Ovary (tissue), 9 donors: ENCODE measurements around the gene ERN1. TPM values are rescaled to one million over a fixed set of nuclear protein-coding genes. Genes with fewer than 3 reads are reported as not detected.
A peak's percentile ranks its signal among the peaks of the same experiment; 100 is the strongest.

Experiments
- DNase-seq, 5 donors: peaks; one replicate each; pipeline ENCODE4 v3.0.0-alpha.2; 2019 to 2020
- H3K27ac ChIP-seq, 2 donors: fragments of 200-600 bp; one replicate each; pipeline versions ENCODE4 v1.5.1 to v1.8.0; 2019 to 2022
- H3K27me3 ChIP-seq: fragments of 200-600 bp; one replicate; pipeline ENCODE4 v1.8.0; 2022
- H3K36me3 ChIP-seq: fragments of 200-600 bp; sonication (generic); one replicate; pipeline ENCODE4 v1.5.1; 2019
- H3K4me1 ChIP-seq: one replicate; pipeline ENCODE4 v1.8.1; 2013; ENCODE audit warnings: mild to moderate bottlenecking, moderate library complexity; ENCODE audit not compliant: insufficient read depth
- H3K4me3 ChIP-seq: fragments of 200-600 bp; sonication (generic); one replicate; pipeline ENCODE4 v1.5.1; 2017
- H3K9me3 ChIP-seq, 2 donors: fragments of 200-600 bp in 1 of 2; sonication (generic) in 1 of 2; one replicate each; pipeline versions ENCODE4 v1.5.1 to v1.8.1; 2013 to 2019; ENCODE audit warnings: mild to moderate bottlenecking in 1 of 2, moderate library complexity in 1 of 2
- EP300 ChIP-seq: sonication (generic); formaldehyde crosslinking; IDR thresholded peaks from one replicate; pipeline ENCODE4 v1.6.1; 2017; ENCODE audit warnings: antibody characterized with exemption
- POLR2A ChIP-seq: fragments of 450-650 bp; IDR thresholded peaks from one replicate; pipeline ENCODE4 v1.6.1; 2017; ENCODE audit warnings: antibody characterized with exemption, mild to moderate bottlenecking, moderate library complexity
- WGBS, 3 donors: extraction: QIAGEN DNeasy Blood & Tissue Kit in 1 of 3; methylation state at CpG; one replicate each; pipeline versions ENCODE4 v1.1.5 to v1.1.7; 2013 to 2017; 5-methylcytosine and 5-hydroxymethylcytosine counted together
- intact Hi-C, 4 donors: fragments of 100-400 bp; cut with DNase I; formaldehyde crosslinking; loops; one replicate each; pipeline versions ENCODE4 v1.11.0 to v1.15.1; 2022 to 2023
- polyA plus RNA-seq, 2 donors: library from polyadenylated mRNA; stranded (reverse); fragments of 200-250 nt in 1 of 2; fragments of 350-450 nt in 1 of 2; fragmentation: Illumina TruSeq in 1 of 2; extraction: RNeasy Lipid Tissue Mini Kit (QIAGEN cat#74804) in 1 of 2; gene quantifications; one replicate each; pipeline ENCODE4 v1.2.3, GENCODE V29; 2013 to 2014
- total RNA-seq, 7 donors: library from RNA; depleted of rRNA in 2 of 7; stranded (reverse); fragments of >200 nt in 2 of 7; fragmentation: NEBNext Ultra II Directional in 3 of 7; extraction: Animal tissue kit (Norgen Biotek cat#: 25700) in 3 of 7; gene quantifications; one replicate each; pipeline versions ENCODE4 v1.1.0 to v1.2.4, GENCODE V29; 2016 to 2023
- TF ChIP-seq, protein P1 (sequence below), 3 donors: fragments of 450-650 bp in 2 of 3; fragments of 200-600 bp in 1 of 3; IDR thresholded peaks; one replicate each; pipeline versions ENCODE4 v1.5.1 to v1.8.0; 2016 to 2022; ENCODE audit warnings: antibody characterized with exemption in 3 of 3, mild to moderate bottlenecking in 1 of 3
- donor health status: DM: no; HTN: no; CAD: no; lungs with moderate emphysema.
- donor health status: DM: no; HTN: no; CAD: no.
- donor health status: Bipolar disorder and iron deficiency.
- donor health status: DM: yes; HTN: yes; CAD: no.
- donor health status: DM: no; HTN: no; CAD: no.
- donor health status: DM: yes; HTN: yes; CAD: no.

The ERN1 gene
- total and polyA plus RNA-seq, 9 donors = 8.1 to 73.4 (median 30.4) TPM

DNA sequence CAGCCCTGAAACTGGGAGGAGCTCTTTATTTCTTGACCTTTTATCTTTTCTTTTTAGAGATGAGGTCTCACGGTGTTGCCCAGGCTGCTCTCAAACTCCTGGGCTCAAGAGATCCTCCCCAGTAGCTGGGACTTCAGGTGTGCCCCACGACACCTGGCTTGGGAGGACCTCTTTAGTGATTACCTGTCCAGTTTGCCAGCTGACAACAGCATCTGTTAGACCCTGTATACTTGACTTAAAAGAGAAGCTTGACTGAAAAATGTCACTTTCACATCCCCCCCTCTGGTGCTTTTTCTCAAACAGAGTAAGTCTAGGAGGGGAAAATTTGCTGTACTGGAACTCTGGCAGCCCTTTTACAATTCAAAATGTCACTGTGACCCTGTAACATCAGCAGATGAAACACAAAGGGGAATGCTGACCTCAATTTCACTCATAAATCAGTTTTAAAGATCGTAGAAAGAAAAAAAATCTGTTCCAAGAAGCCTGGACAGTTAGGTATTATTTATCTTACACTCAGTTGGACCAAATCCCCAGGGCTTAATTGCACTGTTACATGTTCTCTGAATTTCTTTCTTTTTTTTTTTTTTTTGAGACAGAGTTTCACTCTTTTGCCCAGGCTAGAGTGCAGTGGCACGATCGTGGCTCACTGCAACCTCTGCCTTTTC, 1.8 kb upstream of the ERN1 start:
- no peak for DNase-seq
- H3K4me3 ChIP-seq = no peak overlapping the region
- intact Hi-C loops = loop anchor here (5.0 to 10.0 kb wide), 4 partner anchors 104 to 219 kb away; partner anchors contain the start of genes CSHL1 (in 2 of the 4) and GH1 (in 2 of the 4)
- peaks cover 9% of the 10 kb centered on the region for H3K4me1 ChIP-seq
- no peaks in the 10 kb centered on the region for H3K9me3 ChIP-seq
- H3K36me3 ChIP-seq = no peaks in the 10 kb centered on the region
- WGBS, 3 donors = 33 to 34% (median 34%) methylated on average over 5 of the region's 5 CpGs
- H3K27ac ChIP-seq = peak overlapping the region; percentile 74 to 90
- no peak for TF ChIP-seq EP300
- TF ChIP-seq POLR2A = no peak
- no peaks in the 10 kb centered on the region for H3K27me3 ChIP-seq

DNA sequence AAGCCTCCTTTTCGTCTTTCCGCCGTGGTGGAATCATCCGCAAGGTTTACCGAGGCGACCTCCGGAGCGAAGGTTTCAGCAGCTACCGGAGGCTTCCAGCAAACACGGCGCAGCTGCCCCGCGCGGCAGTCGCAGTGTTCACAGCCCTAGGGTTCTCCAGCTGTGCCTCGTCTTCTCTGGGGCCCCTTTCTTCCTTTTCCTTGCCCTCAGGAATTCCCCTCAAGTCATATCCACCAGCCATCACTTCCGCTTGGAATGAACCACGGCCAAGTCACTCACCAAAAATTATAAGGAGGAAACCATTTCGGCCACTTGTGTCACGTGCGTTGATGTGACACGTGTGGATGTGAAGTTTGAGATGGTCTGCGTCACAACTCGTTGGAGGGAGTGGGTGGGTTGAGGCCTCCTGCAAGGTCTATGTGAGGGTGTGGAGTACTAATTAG, 636 bp upstream of the ERN1 start:
- intact Hi-C loops = loop anchor here (5.0 to 10.0 kb wide), 4 partner anchors 103 to 218 kb away; partner anchors contain the start of genes CSHL1 (in 2 of the 4) and GH1 (in 2 of the 4)
- H3K4me3 ChIP-seq = peak overlapping the region; percentile 52
- TF ChIP-seq POLR2A (no peak), EP300 (no peak)
- TF ChIP-seq, protein P1, sequence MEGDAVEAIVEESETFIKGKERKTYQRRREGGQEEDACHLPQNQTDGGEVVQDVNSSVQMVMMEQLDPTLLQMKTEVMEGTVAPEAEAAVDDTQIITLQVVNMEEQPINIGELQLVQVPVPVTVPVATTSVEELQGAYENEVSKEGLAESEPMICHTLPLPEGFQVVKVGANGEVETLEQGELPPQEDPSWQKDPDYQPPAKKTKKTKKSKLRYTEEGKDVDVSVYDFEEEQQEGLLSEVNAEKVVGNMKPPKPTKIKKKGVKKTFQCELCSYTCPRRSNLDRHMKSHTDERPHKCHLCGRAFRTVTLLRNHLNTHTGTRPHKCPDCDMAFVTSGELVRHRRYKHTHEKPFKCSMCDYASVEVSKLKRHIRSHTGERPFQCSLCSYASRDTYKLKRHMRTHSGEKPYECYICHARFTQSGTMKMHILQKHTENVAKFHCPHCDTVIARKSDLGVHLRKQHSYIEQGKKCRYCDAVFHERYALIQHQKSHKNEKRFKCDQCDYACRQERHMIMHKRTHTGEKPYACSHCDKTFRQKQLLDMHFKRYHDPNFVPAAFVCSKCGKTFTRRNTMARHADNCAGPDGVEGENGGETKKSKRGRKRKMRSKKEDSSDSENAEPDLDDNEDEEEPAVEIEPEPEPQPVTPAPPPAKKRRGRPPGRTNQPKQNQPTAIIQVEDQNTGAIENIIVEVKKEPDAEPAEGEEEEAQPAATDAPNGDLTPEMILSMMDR (IDR thresholded peaks at IDR 0.05) = peak in 1 of 3 donors; percentile 23
- no peaks in the 10 kb centered on the region for H3K36me3 ChIP-seq
- H3K4me1 ChIP-seq = peaks cover 9% of the 10 kb centered on the region
- no peaks in the 10 kb centered on the region for H3K27me3 ChIP-seq
- peak overlapping the region; percentile 74 to 90 for H3K27ac ChIP-seq
- H3K9me3 ChIP-seq = no peaks in the 10 kb centered on the region
- WGBS, 3 donors = 7 to 9% (median 7%) methylated on average over 24 of the region's 24 CpGs
- peak; percentile 42 to 62 (median 57) for DNase-seq

DNA sequence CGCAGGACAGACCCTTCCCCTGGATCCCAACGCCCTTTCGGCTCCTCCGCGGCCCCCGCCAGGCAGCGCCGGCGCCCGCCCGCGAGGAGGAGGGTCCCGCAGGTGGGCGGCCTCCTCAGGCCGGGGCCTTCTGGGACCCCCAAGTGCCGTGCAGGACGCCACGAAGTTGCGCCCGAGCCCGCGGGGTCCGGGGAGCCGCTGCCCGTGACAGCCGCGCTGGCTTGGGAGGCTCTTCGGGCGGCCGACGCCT, 504 bp downstream of the ERN1 start:
- Histone ChIP-seq H3K4me3 (peak overlapping the region; percentile 52), H3K9me3 (no peaks in the 10 kb centered on the region), H3K4me1 (peaks cover 9% of the 10 kb centered on the region), H3K36me3 (no peaks in the 10 kb centered on the region), H3K27ac (peak overlapping the region; percentile 88 to 91), H3K27me3 (no peaks in the 10 kb centered on the region)
- intact Hi-C loops = no loop called here
- 0 to 2% (median 1%) methylated on average over 15 to 31 of the region's 31 CpGs for WGBS, 3 donors
- TF ChIP-seq EP300 = no peak
- TF ChIP-seq POLR2A = no peak
- TF ChIP-seq, protein P1 (IDR thresholded peaks at IDR 0.05) = no peak
- no peak for DNase-seq

DNA sequence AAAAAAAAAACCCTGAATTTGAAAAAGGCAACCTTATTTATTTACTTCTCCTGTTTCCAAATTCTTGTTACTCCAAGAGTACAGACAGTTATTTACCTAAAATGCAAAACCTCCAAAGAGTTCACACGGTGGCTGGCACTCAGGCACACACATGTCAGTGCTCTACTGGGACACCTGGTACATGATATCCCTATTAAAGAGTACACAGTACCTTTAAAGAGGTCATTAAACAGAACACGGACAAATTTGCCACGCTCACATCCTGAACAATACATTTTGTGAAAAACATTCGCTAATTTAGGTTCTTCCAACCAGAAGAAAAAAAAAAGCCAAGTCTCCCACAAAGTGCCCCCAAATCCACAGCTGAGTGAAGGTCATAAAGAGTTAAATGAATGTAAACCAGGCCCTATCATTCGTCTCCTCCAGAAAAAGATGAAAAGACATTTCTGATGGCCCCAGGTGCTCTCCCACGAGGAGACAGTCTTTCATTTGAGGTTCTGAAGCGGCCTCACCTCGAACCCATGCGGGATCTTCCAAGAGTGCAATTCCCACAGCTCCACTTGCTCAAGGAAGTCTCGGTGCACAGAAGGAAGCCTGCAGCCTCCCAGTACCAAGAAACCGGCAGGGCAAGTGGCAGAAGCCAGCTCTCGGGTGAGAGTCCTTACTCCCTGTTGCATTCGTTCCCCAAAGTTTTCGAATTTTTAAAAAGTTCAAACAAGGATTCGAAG, 993 bp downstream of the ERN1 start:
- Histone ChIP-seq H3K9me3 (no peaks in the 10 kb centered on the region), H3K4me1 (peaks cover 9% of the 10 kb centered on the region), H3K36me3 (no peaks in the 10 kb centered on the region), H3K27ac (peak overlapping the region; percentile 88 to 91), H3K4me3 (peak overlapping the region; percentile 52), H3K27me3 (no peaks in the 10 kb centered on the region)
- 8 to 12% (median 10%) methylated on average over 15 of the region's 15 CpGs for WGBS, 3 donors
- TF ChIP-seq, protein P1 (IDR thresholded peaks at IDR 0.05) = no peak
- TF ChIP-seq POLR2A (no peak), EP300 (no peak)
- intact Hi-C loops = no loop called here
- peak in 3 of 5 donors; percentile 38 to 52 (median 47) for DNase-seq

DNA sequence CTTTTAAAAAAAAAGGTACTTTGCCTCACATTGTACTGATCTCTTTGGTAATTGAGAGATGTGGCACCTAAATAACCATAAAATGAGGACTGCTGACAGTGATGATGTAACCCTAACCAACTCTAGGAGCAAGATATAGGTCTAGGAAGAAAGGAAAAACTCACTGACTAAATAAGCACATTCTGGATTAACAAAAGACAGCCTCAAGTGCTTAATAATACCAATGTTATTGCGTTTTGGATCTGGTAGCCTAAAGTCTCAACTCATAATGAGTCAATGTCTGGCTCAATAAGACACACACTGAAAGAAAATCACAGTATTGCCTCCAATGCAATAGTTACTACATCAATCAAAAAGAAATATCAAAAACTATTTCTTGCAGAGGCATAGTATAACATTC, 3.0 kb downstream of the ERN1 start:
- intact Hi-C loops = no loop called here
- H3K4me3 ChIP-seq = no peak overlapping the region
- DNase-seq = no peak
- H3K27ac ChIP-seq = no peak overlapping the region
- H3K4me1 ChIP-seq = peaks cover 9% of the 10 kb centered on the region
- WGBS, 3 donors = 59 to 86% (median 75%) methylated on average over 1 of the region's 1 CpG
- no peak for TF ChIP-seq EP300
- TF ChIP-seq POLR2A = no peak
- TF ChIP-seq, protein P1 (IDR thresholded peaks at IDR 0.05) = no peak
- H3K27me3 ChIP-seq = no peaks in the 10 kb centered on the region
- H3K36me3 ChIP-seq = no peaks in the 10 kb centered on the region
- H3K9me3 ChIP-seq = no peaks in the 10 kb centered on the region
